ENCODE data around the gene CTNND1. TPM values are rescaled to one million over a fixed set of nuclear protein-coding genes. Genes with fewer than 3 reads are reported as not detected.
A peak's percentile ranks its signal among the peaks of the same experiment; 100 is the strongest.

CTNND1 gene
- total RNA-seq, 1 experiment from 2014 or later: 225 TPM

GRCh38 chr11:57741132-57742086 lies 20.2 kb upstream of the CTNND1 start, which contains the start of gene SELENOH:
Gene SELENOH (plus strand): TSS chr11:57741491. CDS start chr11:57741596, 105 bp downstream.
- H3K36me3 ChIP-seq (ENCODE audit: control insufficient read depth, insufficient read depth, low read length): peaks cover 8% of the 10 kb centered on the region; the same call in 1 of the 2 replicates
- Mint-ChIP-seq H3K9me3 (ENCODE audit: unreplicated experiment) (no peaks in the 10 kb centered on the region), H3K4me3 (ENCODE audit: unreplicated experiment) (peak within 1 kb of the TSS; percentile 94), H3K27me3 (ENCODE audit: insufficient read depth, unreplicated experiment) (no peaks in the 10 kb centered on the region), H3K36me3 (ENCODE audit: insufficient read depth, unreplicated experiment) (peaks cover 88% of the 10 kb centered on the region), H3K27ac (ENCODE audit: unreplicated experiment) (peak within 1 kb of the TSS; percentile 98), H3K4me1 (ENCODE audit: low read depth, unreplicated experiment) (peaks cover 1% of the 10 kb centered on the region)
- no TSS peak for BruUV-seq (replicated peaks)
- peaks cover 5% of the 10 kb centered on the region for H3K4me1 ChIP-seq
- CTCF ChIA-PET: interaction anchor here (0.7 to 1.9 kb wide), 4 partner anchors 10 to 79 kb away, joined by 3 to 14 read pairs (median 4); partner anchors contain the start of gene BTBD18
- peak within 1 kb of the TSS; percentile 83 for H3K4me3 ChIP-seq (ENCODE audit: low read depth, low read length)
- TF ChIP-seq CTCF (IDR thresholded peaks at IDR 0.05; ENCODE audit: insufficient read depth in 1 of 2, low read depth in 1 of 2, low read length in 1 of 2, severe bottlenecking in 1 of 2, unreplicated experiment in 1 of 2): no peak
- no peaks in the 10 kb centered on the region for H3K9me3 ChIP-seq
- no peaks in the 10 kb centered on the region for H3K27me3 ChIP-seq (replicated peaks; ENCODE audit: control insufficient read depth, insufficient read depth, low read length)
- peak; percentile 98 to 99 for DNase-seq
- POLR2A ChIA-PET: interaction anchor here (0.6 to 1.7 kb wide), 11 partner anchors 10 to 89 kb away, joined by 3 to 15 read pairs (median 6); partner anchors contain the start of genes BTBD18, CTNND1, MED19 and TMX2
- intact Hi-C loops (cut with micrococcal nuclease; ENCODE audit: unreplicated experiment): loop anchor here (1.0 kb wide), 4 partner anchors 20 to 74 kb away; partner anchors contain the start of genes CTNND1, MED19 and TMX2

DNA sequence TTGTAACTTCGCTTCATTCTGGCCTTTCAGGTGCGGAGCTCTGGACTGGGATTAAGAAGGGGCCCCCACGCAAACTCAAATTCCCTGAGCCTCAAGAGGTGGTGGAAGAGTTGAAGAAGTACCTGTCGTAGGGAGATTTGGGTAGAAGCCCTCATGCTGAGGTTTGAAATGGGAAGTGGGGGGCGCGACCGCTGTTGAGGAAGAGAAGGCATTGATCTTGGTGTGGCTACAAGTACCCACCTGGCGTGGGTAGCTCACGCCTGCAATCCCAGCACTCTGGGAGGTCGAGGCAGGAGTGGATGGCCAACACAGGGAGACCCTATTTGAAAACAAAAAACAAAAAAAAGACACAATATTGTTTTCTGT lies 19.5 kb upstream of the CTNND1 start:
- Mint-ChIP-seq H3K36me3 (ENCODE audit: insufficient read depth, unreplicated experiment) (peaks cover 88% of the 10 kb centered on the region), H3K9me3 (ENCODE audit: unreplicated experiment) (no peaks in the 10 kb centered on the region), H3K27me3 (ENCODE audit: insufficient read depth, unreplicated experiment) (no peaks in the 10 kb centered on the region), H3K27ac (ENCODE audit: unreplicated experiment) (peak overlapping the region; percentile 98), H3K4me3 (ENCODE audit: unreplicated experiment) (peak overlapping the region; percentile 94), H3K4me1 (ENCODE audit: low read depth, unreplicated experiment) (no peaks in the 10 kb centered on the region)
- Histone ChIP-seq H3K4me1 (peaks cover 5% of the 10 kb centered on the region), H3K36me3 (ENCODE audit: control insufficient read depth, insufficient read depth, low read length) (peaks cover 8% of the 10 kb centered on the region; the same call in 1 of the 2 replicates), H3K9me3 (no peaks in the 10 kb centered on the region), H3K27me3 (replicated peaks; ENCODE audit: control insufficient read depth, insufficient read depth, low read length) (no peaks in the 10 kb centered on the region), H3K4me3 (ENCODE audit: low read depth, low read length) (peak overlapping the region; percentile 83)
- BruUV-seq (replicated peaks): TSS peak; percentile 63
- POLR2A ChIA-PET: interaction anchor here (0.8 to 1.7 kb wide), 8 partner anchors 9 to 88 kb away, joined by 3 to 15 read pairs (median 9); partner anchors contain the start of genes BTBD18, CTNND1, MED19 and TMX2
- no peak for DNase-seq
- no peak for TF ChIP-seq CTCF (IDR thresholded peaks at IDR 0.05; ENCODE audit: insufficient read depth in 1 of 2, low read depth in 1 of 2, low read length in 1 of 2, severe bottlenecking in 1 of 2, unreplicated experiment in 1 of 2)
- intact Hi-C loops (cut with micrococcal nuclease; ENCODE audit: unreplicated experiment): no loop called here
- CTCF ChIA-PET: interaction anchor here (1.3 to 1.9 kb wide), 3 partner anchors 9 to 80 kb away, joined by 3 to 14 read pairs (median 6); partner anchors contain the start of gene BTBD18

DNA sequence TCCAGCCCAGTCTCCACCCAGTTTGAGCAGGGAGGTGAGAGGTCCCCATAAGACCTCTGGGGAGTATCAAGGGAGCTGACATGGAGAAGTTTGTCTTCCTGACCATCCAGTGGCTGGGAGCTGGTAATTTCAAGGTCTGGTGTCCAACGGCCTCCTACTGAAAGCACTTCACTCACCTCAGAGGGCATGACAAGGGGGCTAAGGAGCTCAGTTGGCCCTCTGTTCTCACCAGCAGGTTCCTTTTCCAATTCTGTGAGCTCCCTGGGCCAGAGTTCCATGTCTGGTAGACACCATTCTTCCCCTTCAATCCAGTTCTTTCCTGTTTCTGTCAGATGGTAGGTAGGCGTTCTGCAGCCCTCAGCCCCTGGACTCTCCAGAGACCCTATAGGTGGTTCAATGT lies 17.2 kb upstream of the CTNND1 start:
- ChIA-PET CTCF (no interaction called here), POLR2A (interaction anchor here (0.5 kb wide), 1 partner anchor 13 kb away, joined by 6 read pairs; no protein-coding TSS in a partner anchor)

More for the DNA sequence above, 17.2 kb upstream of the CTNND1 start:
- Histone ChIP-seq H3K36me3 (ENCODE audit: control insufficient read depth, insufficient read depth, low read length) (peaks cover 4% of the 10 kb centered on the region; the same call in 1 of the 2 replicates), H3K27me3 (replicated peaks; ENCODE audit: control insufficient read depth, insufficient read depth, low read length) (no peaks in the 10 kb centered on the region), H3K4me1 (peaks cover 5% of the 10 kb centered on the region), H3K4me3 (ENCODE audit: low read depth, low read length) (no peak overlapping the region), H3K9me3 (no peaks in the 10 kb centered on the region)
- H3K36me3 Mint-ChIP-seq (ENCODE audit: insufficient read depth, unreplicated experiment): peaks cover 73% of the 10 kb centered on the region
- no peak for DNase-seq
- no peaks in the 10 kb centered on the region for H3K4me1 Mint-ChIP-seq (ENCODE audit: low read depth, unreplicated experiment)
- H3K27me3 Mint-ChIP-seq (ENCODE audit: insufficient read depth, unreplicated experiment): no peaks in the 10 kb centered on the region
- no peaks in the 10 kb centered on the region for H3K9me3 Mint-ChIP-seq (ENCODE audit: unreplicated experiment)
- BruUV-seq (replicated peaks): no TSS peak
- H3K27ac Mint-ChIP-seq (ENCODE audit: unreplicated experiment): no peak overlapping the region
- H3K4me3 Mint-ChIP-seq (ENCODE audit: unreplicated experiment): no peak overlapping the region
- intact Hi-C loops (cut with micrococcal nuclease; ENCODE audit: unreplicated experiment): no loop called here
- no peak for TF ChIP-seq CTCF (IDR thresholded peaks at IDR 0.05; ENCODE audit: insufficient read depth in 1 of 2, low read depth in 1 of 2, low read length in 1 of 2, severe bottlenecking in 1 of 2, unreplicated experiment in 1 of 2)
